ENCODE data around the gene ZCCHC17.

Gene ZCCHC17

GRCh38 chr1:31371121-31371959 is 74.5 kb downstream of the ZCCHC17 start:
- no peak for DNase-seq

GRCh38 chr1:31372051-31372450 is 75.2 kb downstream of the ZCCHC17 start:
- no peak for DNase-seq

- no peak for DNase-seq
Measured at GRCh38 chr1:31372751-31373055, 75.9 kb downstream of the ZCCHC17 start.

GRCh38 chr1:31373056-31373896 is 76.4 kb downstream of the ZCCHC17 start, which contains the start of gene FABP3:
FABP3 (minus strand) TSS chr1:31373076; CDS start chr1:31373014, 62 bp downstream.
- DNase-seq: peak; percentile 47

GRCh38 chr1:31373897-31374486 is 77.2 kb downstream of the ZCCHC17 start:
- DNase-seq: no peak

- DNase-seq: no peak
Measured at GRCh38 chr1:31374511-31375196, 77.8 kb downstream of the ZCCHC17 start.

GRCh38 chr1:31376375-31377134 is 79.7 kb downstream of the ZCCHC17 start:
- DNase-seq: peak; percentile 76

- DNase-seq: no peak
Measured at GRCh38 chr1:31377364-31377863, 80.6 kb downstream of the ZCCHC17 start.

GRCh38 chr1:31378001-31378400 is 81.2 kb downstream of the ZCCHC17 start:
- DNase-seq: no peak

- no peak for DNase-seq
Measured at GRCh38 chr1:31380181-31380580, 83.3 kb downstream of the ZCCHC17 start.

GRCh38 chr1:31381394-31382294 is 84.8 kb downstream of the ZCCHC17 start:
- peak; percentile 24 for DNase-seq

GRCh38 chr1:31382379-31382989 is 85.7 kb downstream of the ZCCHC17 start:
- DNase-seq: no peak

GRCh38 chr1:31383967-31384366 is 87.1 kb downstream of the ZCCHC17 start:
- no peak for DNase-seq

GRCh38 chr1:31386576-31387243 is 89.9 kb downstream of the ZCCHC17 start:
- DNase-seq: peak; percentile 10

- DNase-seq: no peak
Measured at GRCh38 chr1:31387612-31388011, 90.8 kb downstream of the ZCCHC17 start.

GRCh38 chr1:31389616-31390015 is 92.8 kb downstream of the ZCCHC17 start:
- no peak for DNase-seq

GRCh38 chr1:31390071-31390470 is 93.2 kb downstream of the ZCCHC17 start:
- DNase-seq: no peak

GRCh38 chr1:31393463-31393862 is 96.6 kb downstream of the ZCCHC17 start:
- DNase-seq: no peak

- peak; percentile 70 for DNase-seq
Measured at GRCh38 chr1:31394584-31395193, 97.9 kb downstream of the ZCCHC17 start.
